ENCODE data around the gene SLC35G4. TPM values are rescaled to one million over a fixed set of nuclear protein-coding genes. Genes with fewer than 3 reads are reported as not detected.
"Not testable (repeated sequence)": the region's sequence is repeated elsewhere in the genome, so short reads cannot be mapped to it uniquely, and the experiment has no call there.

Gene SLC35G4
- polyA plus RNA-seq, 1 donor from 2014 or later, result not detected

GRCh38 chr18:11614981-11615380 is 5.6 kb downstream of the SLC35G4 start:
- not testable (repeated sequence) for H3K27me3 ChIP-seq (ENCODE audit: insufficient read depth, low read depth, low read length); H2AFZ ChIP-seq (ENCODE audit: low read depth, low read length); H3K4me3 ChIP-seq (ENCODE audit: low read length); H4K20me1 ChIP-seq (ENCODE audit: insufficient read depth); H3F3A ChIP-seq (ENCODE audit: insufficient read depth, low read length, poor library complexity, severe bottlenecking); H3K27ac ChIP-seq (ENCODE audit: low read length); H3K9ac ChIP-seq (ENCODE audit: low read length); H3K9me3 ChIP-seq (ENCODE audit: low read length); H3K9me2 ChIP-seq (ENCODE audit: insufficient read depth, low read length); H3K79me2 ChIP-seq (replicated peaks; ENCODE audit: insufficient read depth, low read length); H3K4me2 ChIP-seq (ENCODE audit: low read length); H3K36me3 ChIP-seq (ENCODE audit: insufficient read depth, low read length)

GRCh38 chr18:11647310-11647709 is 37.9 kb downstream of the SLC35G4 start:
- not testable (repeated sequence) for H3F3A ChIP-seq (ENCODE audit: insufficient read depth, low read length, poor library complexity, severe bottlenecking); H3K9me2 ChIP-seq (ENCODE audit: insufficient read depth, low read length); H3K27me3 ChIP-seq (ENCODE audit: insufficient read depth, low read depth, low read length); H3K9me3 ChIP-seq (ENCODE audit: low read length); H3K4me2 ChIP-seq (ENCODE audit: low read length); H4K20me1 ChIP-seq (ENCODE audit: insufficient read depth); H3K79me2 ChIP-seq (replicated peaks; ENCODE audit: insufficient read depth, low read length); H3K4me3 ChIP-seq (ENCODE audit: low read length); H3K9ac ChIP-seq (ENCODE audit: low read length); H3K36me3 ChIP-seq (ENCODE audit: insufficient read depth, low read length); H2AFZ ChIP-seq (ENCODE audit: low read depth, low read length); H3K27ac ChIP-seq (ENCODE audit: low read length)

- H3K9me2 ChIP-seq (ENCODE audit: insufficient read depth, low read length); H3K4me2 ChIP-seq (ENCODE audit: low read length); H3K36me3 ChIP-seq (ENCODE audit: insufficient read depth, low read length); H4K20me1 ChIP-seq (ENCODE audit: insufficient read depth); H3K27ac ChIP-seq (ENCODE audit: low read length); H3K27me3 ChIP-seq (ENCODE audit: insufficient read depth, low read depth, low read length); H3K9ac ChIP-seq (ENCODE audit: low read length); H2AFZ ChIP-seq (ENCODE audit: low read depth, low read length); H3K4me3 ChIP-seq (ENCODE audit: low read length); H3F3A ChIP-seq (ENCODE audit: insufficient read depth, low read length, poor library complexity, severe bottlenecking); H3K79me2 ChIP-seq (replicated peaks; ENCODE audit: insufficient read depth, low read length); H3K9me3 ChIP-seq (ENCODE audit: low read length): not testable (repeated sequence)
Observed at GRCh38 chr18:11647804-11648203, 38.4 kb downstream of the SLC35G4 start.

GRCh38 chr18:11649839-11650238 is 40.4 kb downstream of the SLC35G4 start:
- Histone ChIP-seq H3K4me2 (ENCODE audit: low read length) (no peak overlapping the region), H3K27me3 (ENCODE audit: insufficient read depth, low read depth, low read length) (no peaks in the 10 kb centered on the region), H4K20me1 (ENCODE audit: insufficient read depth) (no peaks in the 10 kb centered on the region), H3K27ac (ENCODE audit: low read length) (no peak overlapping the region), H3K36me3 (ENCODE audit: insufficient read depth, low read length) (no peaks in the 10 kb centered on the region), H2AFZ (ENCODE audit: low read depth, low read length) (no peak overlapping the region), H3K9me3 (ENCODE audit: low read length) (no peaks in the 10 kb centered on the region), H3K4me3 (ENCODE audit: low read length) (no peak overlapping the region), H3K79me2 (replicated peaks; ENCODE audit: insufficient read depth, low read length) (no peaks in the 10 kb centered on the region), H3K9me2 (ENCODE audit: insufficient read depth, low read length) (no peaks in the 10 kb centered on the region), H3F3A (ENCODE audit: insufficient read depth, low read length, poor library complexity, severe bottlenecking) (no peaks in the 10 kb centered on the region), H3K9ac (ENCODE audit: low read length) (no peak overlapping the region)
- no peak for TF ChIP-seq POLR2AphosphoS5 (IDR thresholded peaks at IDR 0.05)
- TF ChIP-seq EP300 (conservative IDR thresholded peaks at IDR 0.05; ENCODE audit: poor library complexity, severe bottlenecking), result no peak
- TF ChIP-seq EZH2 (IDR thresholded peaks at IDR 0.05; ENCODE audit: borderline replicate concordance, insufficient read depth, low read length, poor library complexity, severe bottlenecking), result no peak
- TF ChIP-seq REST (IDR thresholded peaks at IDR 0.05; ENCODE audit: borderline replicate concordance), result no peak
- no peak for TF ChIP-seq TAF1 (IDR thresholded peaks at IDR 0.05; ENCODE audit: low read depth)
- no peak for TF ChIP-seq SMC3 (conservative IDR thresholded peaks at IDR 0.05; ENCODE audit: poor library complexity)
- TF ChIP-seq CTCF (IDR thresholded peaks at IDR 0.05; ENCODE audit: poor library complexity, severe bottlenecking), result no peak
- TF ChIP-seq MXI1 (conservative IDR thresholded peaks at IDR 0.05; ENCODE audit: poor library complexity, severe bottlenecking), result no peak
- no peak for TF ChIP-seq RAD21 (conservative IDR thresholded peaks at IDR 0.05)

All from neural cell (in vitro differentiated cells).